ENCODE data around the gene NRF1.
A peak's percentile ranks its signal among the peaks of the same experiment; 100 is the strongest.

DNA sequence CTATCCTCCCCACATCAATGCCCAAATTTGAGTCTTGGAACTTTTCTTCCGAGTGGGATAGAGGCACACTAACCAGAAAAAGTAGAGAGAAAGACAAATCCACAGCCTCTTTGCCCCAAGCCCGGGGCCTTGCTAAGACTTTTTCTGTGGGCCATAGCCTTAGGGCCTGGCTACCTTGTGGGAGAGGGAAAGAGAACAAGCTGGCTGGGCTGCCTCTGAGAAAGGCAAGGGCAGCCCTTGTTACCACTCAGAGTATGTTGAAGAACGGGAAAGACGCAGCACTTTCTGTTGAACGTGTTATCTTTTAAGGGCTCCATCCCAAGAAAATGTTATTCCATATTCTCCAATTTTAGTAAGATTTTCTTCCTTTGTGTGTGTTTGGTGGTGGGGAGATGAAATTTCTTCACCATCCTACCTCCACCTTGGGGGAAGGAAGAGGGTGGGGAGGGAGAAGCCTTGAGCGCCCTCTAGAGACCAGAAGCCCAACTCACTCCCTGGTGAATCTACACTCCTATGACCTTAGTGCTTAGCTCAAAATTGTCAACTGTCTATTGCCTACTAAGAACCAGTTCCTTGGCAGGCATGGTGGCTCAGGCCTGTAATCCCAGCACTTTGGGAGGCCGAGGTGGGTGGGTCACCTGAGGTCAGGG is 3.9 kb upstream of the NRF1 start:
- TF ChIP-seq POLR2A (IDR thresholded peaks at IDR 0.05): no peak
- TF ChIP-seq, protein P1, sequence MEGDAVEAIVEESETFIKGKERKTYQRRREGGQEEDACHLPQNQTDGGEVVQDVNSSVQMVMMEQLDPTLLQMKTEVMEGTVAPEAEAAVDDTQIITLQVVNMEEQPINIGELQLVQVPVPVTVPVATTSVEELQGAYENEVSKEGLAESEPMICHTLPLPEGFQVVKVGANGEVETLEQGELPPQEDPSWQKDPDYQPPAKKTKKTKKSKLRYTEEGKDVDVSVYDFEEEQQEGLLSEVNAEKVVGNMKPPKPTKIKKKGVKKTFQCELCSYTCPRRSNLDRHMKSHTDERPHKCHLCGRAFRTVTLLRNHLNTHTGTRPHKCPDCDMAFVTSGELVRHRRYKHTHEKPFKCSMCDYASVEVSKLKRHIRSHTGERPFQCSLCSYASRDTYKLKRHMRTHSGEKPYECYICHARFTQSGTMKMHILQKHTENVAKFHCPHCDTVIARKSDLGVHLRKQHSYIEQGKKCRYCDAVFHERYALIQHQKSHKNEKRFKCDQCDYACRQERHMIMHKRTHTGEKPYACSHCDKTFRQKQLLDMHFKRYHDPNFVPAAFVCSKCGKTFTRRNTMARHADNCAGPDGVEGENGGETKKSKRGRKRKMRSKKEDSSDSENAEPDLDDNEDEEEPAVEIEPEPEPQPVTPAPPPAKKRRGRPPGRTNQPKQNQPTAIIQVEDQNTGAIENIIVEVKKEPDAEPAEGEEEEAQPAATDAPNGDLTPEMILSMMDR (IDR thresholded peaks at IDR 0.05): peak in 3 of 6 experiments; percentile 18 to 30 (median 20)

Measured in adrenal gland (tissue), 5 donors.